ENCODE results near the gene LTA4H. TPM values are rescaled to one million over a fixed set of nuclear protein-coding genes. Genes with fewer than 3 reads are reported as not detected.

Gene LTA4H
- total RNA-seq, 1 donor from 2014 or later, result 67.6 TPM

GRCh38 chr12:95967301-95967700, 68.1 kb downstream of the LTA4H start:
- no peak for DNase-seq (ENCODE audit: low read depth)

GRCh38 chr12:95966287-95966870, 69.0 kb downstream of the LTA4H start:
- Histone ChIP-seq H2AFZ (ENCODE audit: low read depth, low read length) (no peak overlapping the region), H4K20me1 (ENCODE audit: insufficient read depth, low read length) (no peaks in the 10 kb centered on the region), H3K27ac (ENCODE audit: low read depth, low read length) (no peak overlapping the region), H3K4me2 (ENCODE audit: low read length) (no peak overlapping the region), H3K9ac (ENCODE audit: low read length) (no peak overlapping the region), H3K9me3 (ENCODE audit: insufficient read depth, low read depth, low read length) (no peaks in the 10 kb centered on the region), H3K79me2 (ENCODE audit: insufficient read depth, low read length) (no peaks in the 10 kb centered on the region), H3K27me3 (ENCODE audit: insufficient read depth, low read length) (peaks cover 3% of the 10 kb centered on the region), H3K4me3 (ENCODE audit: insufficient read depth, low read depth, low read length) (no peak overlapping the region), H3K36me3 (ENCODE audit: insufficient read depth, low read length) (no peaks in the 10 kb centered on the region), H3K4me1 (ENCODE audit: insufficient read depth, low read length) (no peaks in the 10 kb centered on the region)
- Mint-ChIP-seq H3K27ac (ENCODE audit: unreplicated experiment) (no peak overlapping the region), H3K4me3 (ENCODE audit: unreplicated experiment) (no peak overlapping the region), H3K36me3 (ENCODE audit: low read depth, unreplicated experiment) (peaks cover 2% of the 10 kb centered on the region), H3K9me3 (ENCODE audit: unreplicated experiment) (no peaks in the 10 kb centered on the region), H3K27me3 (ENCODE audit: low read depth, unreplicated experiment) (peaks cover 2% of the 10 kb centered on the region), H3K4me1 (ENCODE audit: low read depth, unreplicated experiment) (no peaks in the 10 kb centered on the region)
- DNase-seq (ENCODE audit: low read depth) (no peak), FAIRE-seq (no peak)
- TF ChIP-seq EZH2 (IDR thresholded peaks at IDR 0.05; ENCODE audit: insufficient read depth, low read length) (no peak), CTCF (IDR thresholded peaks at IDR 0.05; ENCODE audit: insufficient read depth, low read depth, low read length) (no peak)

More at GRCh38 chr12:95967301-95967700, 68.1 kb downstream of the LTA4H start:
- Histone ChIP-seq H3K9ac (ENCODE audit: low read length) (no peak overlapping the region), H4K20me1 (ENCODE audit: insufficient read depth, low read length) (no peaks in the 10 kb centered on the region), H2AFZ (ENCODE audit: low read depth, low read length) (no peak overlapping the region), H3K27ac (ENCODE audit: low read depth, low read length) (no peak overlapping the region), H3K4me3 (ENCODE audit: insufficient read depth, low read depth, low read length) (no peak overlapping the region), H3K36me3 (ENCODE audit: insufficient read depth, low read length) (no peaks in the 10 kb centered on the region), H3K27me3 (ENCODE audit: insufficient read depth, low read length) (peaks cover 2% of the 10 kb centered on the region), H3K79me2 (ENCODE audit: insufficient read depth, low read length) (no peaks in the 10 kb centered on the region), H3K9me3 (ENCODE audit: insufficient read depth, low read depth, low read length) (no peaks in the 10 kb centered on the region), H3K4me2 (ENCODE audit: low read length) (no peak overlapping the region), H3K4me1 (ENCODE audit: insufficient read depth, low read length) (no peaks in the 10 kb centered on the region)
- H3K4me1 Mint-ChIP-seq (ENCODE audit: low read depth, unreplicated experiment), result no peaks in the 10 kb centered on the region
- no peaks in the 10 kb centered on the region for H3K27me3 Mint-ChIP-seq (ENCODE audit: low read depth, unreplicated experiment)
- H3K9me3 Mint-ChIP-seq (ENCODE audit: unreplicated experiment), result no peaks in the 10 kb centered on the region
- H3K4me3 Mint-ChIP-seq (ENCODE audit: unreplicated experiment), result no peak overlapping the region
- no peak for FAIRE-seq
- H3K27ac Mint-ChIP-seq (ENCODE audit: unreplicated experiment), result no peak overlapping the region
- peaks cover 2% of the 10 kb centered on the region for H3K36me3 Mint-ChIP-seq (ENCODE audit: low read depth, unreplicated experiment)
- no peak for TF ChIP-seq EZH2 (IDR thresholded peaks at IDR 0.05; ENCODE audit: insufficient read depth, low read length)

- no peak overlapping the region for H2AFZ ChIP-seq (ENCODE audit: low read depth, low read length)
- no peaks in the 10 kb centered on the region for H4K20me1 ChIP-seq (ENCODE audit: insufficient read depth, low read length)
- no peaks in the 10 kb centered on the region for H3K79me2 ChIP-seq (ENCODE audit: insufficient read depth, low read length)
- H3K4me3 ChIP-seq (ENCODE audit: insufficient read depth, low read depth, low read length), result no peak overlapping the region
- Mint-ChIP-seq H3K27ac (ENCODE audit: unreplicated experiment) (no peak overlapping the region), H3K27me3 (ENCODE audit: low read depth, unreplicated experiment) (peaks cover 5% of the 10 kb centered on the region), H3K4me1 (ENCODE audit: low read depth, unreplicated experiment) (no peaks in the 10 kb centered on the region), H3K36me3 (ENCODE audit: low read depth, unreplicated experiment) (peaks cover 2% of the 10 kb centered on the region), H3K9me3 (ENCODE audit: unreplicated experiment) (no peaks in the 10 kb centered on the region), H3K4me3 (ENCODE audit: unreplicated experiment) (no peak overlapping the region)
- FAIRE-seq (no peak), DNase-seq (ENCODE audit: low read depth) (no peak)
- H3K36me3 ChIP-seq (ENCODE audit: insufficient read depth, low read length), result no peaks in the 10 kb centered on the region
- H3K9me3 ChIP-seq (ENCODE audit: insufficient read depth, low read depth, low read length), result no peaks in the 10 kb centered on the region
- no peak overlapping the region for H3K4me2 ChIP-seq (ENCODE audit: low read length)
- H3K4me1 ChIP-seq (ENCODE audit: insufficient read depth, low read length), result no peaks in the 10 kb centered on the region
- no peak overlapping the region for H3K27ac ChIP-seq (ENCODE audit: low read depth, low read length)
- TF ChIP-seq EZH2 (IDR thresholded peaks at IDR 0.05; ENCODE audit: insufficient read depth, low read length) (no peak), CTCF (IDR thresholded peaks at IDR 0.05; ENCODE audit: insufficient read depth, low read depth, low read length) (no peak)
- peaks cover 3% of the 10 kb centered on the region for H3K27me3 ChIP-seq (ENCODE audit: insufficient read depth, low read length)
- H3K9ac ChIP-seq (ENCODE audit: low read length), result no peak overlapping the region
Measured at GRCh38 chr12:95963096-95963495, 72.3 kb downstream of the LTA4H start.

All from astrocyte (in vitro differentiated cells and primary cell).